HG03439 (cell line): ENCODE results near the gene SLC10A4.

Experiments
- ATAC-seq: cut with Tn5 transposase; IDR thresholded peaks from one replicate; pipeline ENCODE4 v1.9.1; 2021; ENCODE audit warnings: mild to moderate bottlenecking, moderate library complexity; ENCODE audit not compliant: unreplicated experiment

The SLC10A4 gene

DNA sequence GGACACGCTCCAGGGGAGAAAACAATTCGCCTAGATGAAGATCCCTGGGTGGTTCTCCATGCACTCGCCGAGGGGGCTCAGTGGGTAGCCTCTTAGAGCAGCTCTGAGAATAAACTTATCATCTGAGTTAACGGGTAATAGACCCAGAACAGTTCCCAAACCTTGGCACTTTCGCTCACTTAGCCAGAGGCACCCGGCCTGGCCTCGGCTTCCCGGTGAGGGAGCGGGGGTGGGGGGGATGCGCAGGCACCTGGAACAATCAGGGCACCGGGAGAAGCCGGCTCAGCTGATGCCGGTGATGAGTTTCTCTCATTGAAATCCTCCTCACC lies 6.5 kb downstream of the SLC10A4 start:
- no peak for ATAC-seq

DNA sequence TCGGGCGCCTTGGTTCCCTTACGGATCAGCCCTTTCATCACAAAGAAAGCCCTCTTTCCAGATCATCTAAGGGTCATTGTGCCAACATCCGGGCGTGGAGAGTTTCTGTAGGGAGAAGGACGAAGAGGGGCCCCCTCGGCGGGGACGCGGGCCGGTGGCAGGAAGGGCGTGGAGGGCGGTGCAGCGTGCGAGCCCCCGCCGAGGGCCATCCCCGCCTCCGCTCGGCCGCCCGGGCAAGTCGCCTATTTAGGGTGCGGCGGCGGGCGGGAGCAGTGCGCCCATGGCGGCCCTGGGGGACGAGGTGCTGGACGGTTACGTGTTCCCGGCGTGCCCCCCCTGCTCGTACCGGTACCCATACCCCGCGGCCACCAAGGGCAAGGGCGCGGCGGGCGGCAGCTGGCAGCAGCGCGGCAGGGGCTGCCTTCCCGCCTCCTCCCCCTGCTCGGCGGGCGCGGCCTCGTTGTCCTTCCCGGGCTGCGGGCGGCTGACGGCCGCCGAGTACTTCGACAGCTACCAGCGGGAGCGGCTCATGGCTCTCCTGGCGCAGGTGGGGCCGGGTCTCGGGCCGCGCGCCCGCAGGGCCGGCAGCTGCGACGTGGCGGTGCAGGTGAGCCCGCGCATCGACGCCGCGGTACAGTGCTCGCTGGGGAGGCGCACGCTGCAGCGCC lies 7.0 kb downstream of the SLC10A4 start, which contains the start of gene ZAR1:
Gene ZAR1 (plus strand): TSS at position 241 of the 668 bp plus-strand sequence. CDS start 40 bp downstream, at position 281.
- no peak for ATAC-seq

DNA sequence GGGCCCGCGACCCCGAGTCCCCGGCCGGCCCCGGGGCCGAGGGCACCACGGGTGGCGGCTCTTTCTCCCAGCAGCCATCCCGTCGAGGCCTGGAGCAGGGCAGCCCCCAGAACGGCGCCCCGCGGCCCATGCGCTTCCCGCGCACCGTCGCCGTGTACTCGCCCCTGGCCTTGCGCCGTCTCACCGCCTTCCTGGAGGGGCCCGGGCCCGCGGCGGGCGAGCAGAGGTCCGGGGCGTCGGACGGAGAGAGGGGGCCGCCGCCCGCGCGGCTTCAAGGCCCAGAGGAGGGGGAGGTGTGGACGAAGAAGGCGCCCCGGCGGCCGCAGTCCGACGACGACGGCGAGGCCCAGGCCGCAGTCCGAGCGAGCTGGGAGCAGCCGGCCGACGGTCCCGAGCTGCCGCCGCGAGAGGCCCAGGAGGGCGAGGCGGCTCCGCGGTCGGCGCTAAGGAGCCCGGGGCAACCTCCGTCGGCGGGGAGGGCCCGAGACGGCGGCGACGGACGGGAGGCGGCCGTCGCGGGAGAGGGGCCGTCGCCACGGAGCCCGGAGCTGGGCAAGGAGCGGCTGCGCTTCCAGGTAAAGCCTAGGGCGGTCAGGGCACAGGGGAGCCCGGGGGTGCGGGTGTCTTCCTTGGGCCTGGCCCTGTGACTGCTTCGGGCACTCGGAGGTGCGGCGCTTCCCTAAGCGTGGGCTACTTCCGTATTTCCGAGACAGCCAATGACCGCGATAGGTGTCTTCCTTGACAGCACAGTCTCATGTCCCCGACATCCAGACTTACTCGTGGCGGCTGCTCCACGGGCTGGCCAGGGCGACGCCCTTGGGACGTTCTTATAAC lies 7.8 kb downstream of the SLC10A4 start:
- no peak for ATAC-seq

DNA sequence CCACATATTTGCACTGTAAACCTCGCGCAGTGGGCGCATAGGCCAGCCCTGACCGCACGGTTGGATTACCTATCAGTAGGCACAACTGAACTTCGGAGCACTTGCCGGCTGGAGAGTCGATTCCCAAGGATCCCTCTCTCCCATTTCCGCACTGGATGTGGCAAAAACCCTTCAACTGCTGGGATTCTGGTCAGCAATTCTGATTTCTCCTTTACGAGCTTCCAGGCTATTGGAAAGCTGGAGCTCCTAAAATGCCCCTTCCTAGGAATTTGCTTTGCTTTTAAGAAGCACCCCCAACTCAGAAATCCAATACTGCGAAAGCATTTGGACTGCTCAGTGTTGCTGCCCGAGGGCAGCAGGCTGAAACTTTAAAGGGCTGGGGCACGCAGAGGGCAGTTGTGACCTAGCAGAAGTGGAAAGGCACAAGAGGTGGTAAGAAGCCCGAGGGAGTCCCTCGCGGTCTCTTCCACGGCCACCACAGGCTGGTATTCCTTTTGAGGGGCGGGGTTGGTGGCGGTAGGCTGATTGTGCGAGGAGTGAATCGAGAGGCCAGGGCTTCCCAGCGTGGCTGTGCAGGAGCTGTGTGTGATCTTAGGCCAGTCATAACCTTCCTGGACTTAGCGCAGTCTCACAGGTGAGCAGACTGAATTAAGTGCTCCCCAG lies 8.5 kb downstream of the SLC10A4 start:
- ATAC-seq: no peak

DNA sequence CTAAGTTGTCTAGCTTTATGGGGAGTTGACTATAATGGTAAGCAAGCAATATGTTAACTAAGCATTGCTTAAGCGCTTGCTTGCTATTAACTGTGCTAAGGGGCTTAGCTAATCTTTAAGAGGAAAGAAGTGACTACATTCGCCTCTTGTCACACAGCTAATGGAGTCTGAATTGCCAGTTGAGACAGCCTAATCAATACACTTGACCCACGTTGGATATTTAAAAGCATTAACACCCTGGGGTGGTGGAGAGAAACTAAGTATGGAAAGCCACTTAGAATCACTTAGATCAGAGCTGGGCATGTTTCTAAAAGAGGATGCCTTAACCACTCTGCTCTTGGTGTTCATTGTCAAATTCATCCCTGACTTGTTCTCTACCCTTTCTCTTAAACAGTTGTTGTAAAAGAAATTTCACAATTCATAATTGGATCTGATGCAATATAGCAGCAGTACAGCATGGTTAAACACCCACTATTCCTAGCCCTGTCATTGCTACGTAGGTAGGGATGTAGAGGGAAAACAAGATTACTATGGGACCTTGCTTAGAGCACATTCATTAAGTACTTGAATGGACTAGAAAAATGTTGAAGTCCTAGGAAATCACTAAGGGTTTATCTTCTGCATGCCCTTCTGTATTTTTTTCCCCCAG lies 10.4 kb downstream of the SLC10A4 start:
- no peak for ATAC-seq

DNA sequence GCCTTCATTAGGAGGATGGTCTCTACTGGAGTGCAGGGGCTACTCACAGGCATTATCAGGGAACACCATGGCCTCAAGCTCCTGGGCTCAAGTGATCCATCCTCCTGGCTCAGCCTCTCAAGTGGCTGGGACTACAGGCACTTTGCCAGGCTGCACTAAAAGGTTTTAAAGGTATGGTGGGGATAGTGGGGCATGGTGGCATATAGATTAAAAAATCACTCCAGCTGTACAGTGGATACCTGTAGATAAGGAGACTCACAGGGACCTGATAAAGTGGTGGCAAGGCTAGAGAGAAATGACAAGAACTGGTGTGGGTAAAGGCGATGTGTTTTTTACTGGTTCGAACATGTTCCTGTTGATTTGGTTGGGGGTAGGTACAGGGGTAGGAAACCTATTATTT lies 12.8 kb downstream of the SLC10A4 start:
- ATAC-seq: no peak

DNA sequence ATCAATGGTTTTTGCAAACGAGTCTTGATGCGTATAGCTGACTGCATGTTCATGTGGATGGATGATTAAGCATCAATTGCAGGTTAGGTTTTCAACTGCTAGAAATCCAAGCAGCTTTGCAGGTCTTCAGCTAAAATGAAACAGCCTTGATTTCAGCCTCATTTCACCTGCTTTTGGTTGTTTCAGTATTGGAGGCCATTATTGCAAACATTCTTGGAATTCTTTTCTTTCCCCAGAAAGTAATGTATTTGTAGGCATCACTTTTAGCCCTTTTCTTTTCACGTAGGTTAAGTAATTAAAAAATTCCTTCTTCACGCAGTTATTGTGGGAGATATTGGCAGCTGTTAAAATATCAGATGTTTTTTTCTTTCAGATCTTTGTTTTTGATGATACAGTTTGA lies 15.8 kb downstream of the SLC10A4 start:
- no peak for ATAC-seq

DNA sequence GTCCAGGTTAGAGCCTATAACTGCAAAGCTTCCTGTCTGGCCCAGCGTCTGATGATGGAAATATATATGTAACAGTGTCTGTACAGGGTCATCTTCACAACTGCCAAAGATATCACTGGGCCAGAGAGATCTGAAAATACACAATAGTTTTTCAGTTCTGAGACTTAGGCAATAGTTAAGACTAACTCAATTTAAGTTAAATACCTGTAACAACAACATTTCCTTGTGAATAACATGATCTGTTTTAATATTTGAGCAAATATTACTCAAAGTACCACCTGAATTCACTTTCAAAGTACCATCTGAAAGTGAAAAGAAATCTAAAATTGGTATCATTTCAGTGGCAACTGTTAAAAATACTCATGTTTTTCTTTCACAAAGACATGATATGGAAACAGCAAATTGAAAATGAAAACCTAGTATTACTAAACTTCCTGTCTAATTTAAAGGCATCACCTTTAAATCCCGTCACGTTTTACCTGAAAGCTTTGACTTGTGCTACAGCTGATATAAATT lies 16.5 kb downstream of the SLC10A4 start:
- peak; percentile 73 for ATAC-seq

DNA sequence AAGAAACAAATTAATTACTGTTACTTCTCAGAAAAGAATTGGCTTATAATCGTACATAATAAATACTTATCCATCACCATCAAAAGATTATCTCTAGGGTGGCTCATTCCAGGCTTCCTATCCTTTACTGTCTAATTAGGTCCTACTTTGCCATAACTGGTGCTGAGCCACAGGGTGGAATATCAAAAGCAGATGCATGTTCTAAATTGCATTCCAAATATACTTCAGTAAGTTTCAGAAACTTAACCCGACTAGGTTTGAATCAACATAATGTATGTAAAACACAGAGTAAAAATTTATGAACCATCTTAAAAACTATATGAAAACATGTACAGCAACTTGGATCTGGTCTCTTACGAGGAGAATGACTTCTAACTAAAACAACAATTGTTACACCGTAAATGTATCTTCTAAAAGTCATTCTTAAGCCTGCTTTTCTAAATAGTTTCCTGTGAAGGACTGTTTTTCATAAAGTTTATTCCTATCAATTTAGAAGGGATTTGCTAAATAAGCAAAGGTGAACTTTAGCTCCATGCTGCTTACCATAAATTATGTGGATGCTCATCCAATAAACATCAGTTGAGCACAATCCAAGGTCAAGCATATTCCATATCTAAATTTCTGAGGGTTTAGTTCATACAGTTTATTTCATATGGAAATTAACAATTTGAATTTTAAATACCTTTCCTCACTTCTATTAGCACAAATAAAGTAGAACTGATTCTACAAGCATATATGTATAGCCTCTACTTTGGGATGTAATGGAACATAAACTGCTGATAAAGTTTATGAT lies 20.3 kb downstream of the SLC10A4 start:
- ATAC-seq: no peak

DNA sequence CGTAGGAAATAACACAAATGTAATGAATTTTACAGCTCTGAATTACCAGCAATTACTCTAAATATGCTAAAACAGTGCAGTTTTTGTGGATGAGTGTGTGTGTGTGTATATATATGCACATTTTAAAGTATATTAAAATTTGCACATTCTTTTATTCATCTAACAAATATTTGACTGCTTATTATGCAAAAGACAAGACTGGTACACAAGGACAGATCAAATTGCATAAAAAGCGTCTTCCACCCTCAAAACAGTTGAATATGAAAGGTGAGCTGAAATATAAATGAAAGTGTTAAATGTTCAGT lies 20.8 kb downstream of the SLC10A4 start:
- ATAC-seq: no peak

DNA sequence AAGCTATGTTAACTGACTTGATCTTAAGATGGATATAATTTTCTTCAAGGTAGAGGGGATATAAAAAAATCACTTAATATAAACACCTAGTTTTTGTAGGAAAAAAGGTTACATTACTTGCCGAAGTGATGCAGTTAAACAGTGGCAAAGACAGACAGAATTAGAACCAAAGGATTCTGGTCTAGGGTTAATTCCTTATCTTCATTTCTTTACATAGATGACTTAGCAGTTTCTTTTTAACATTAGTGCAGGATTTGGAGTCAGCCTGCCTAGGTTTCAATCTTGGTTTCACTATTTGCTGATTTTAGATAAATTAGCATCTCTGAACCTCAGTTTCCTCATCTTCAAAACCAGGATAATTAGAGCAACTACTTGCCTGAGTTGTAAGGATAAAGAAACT lies 21.2 kb downstream of the SLC10A4 start:
- no peak for ATAC-seq

DNA sequence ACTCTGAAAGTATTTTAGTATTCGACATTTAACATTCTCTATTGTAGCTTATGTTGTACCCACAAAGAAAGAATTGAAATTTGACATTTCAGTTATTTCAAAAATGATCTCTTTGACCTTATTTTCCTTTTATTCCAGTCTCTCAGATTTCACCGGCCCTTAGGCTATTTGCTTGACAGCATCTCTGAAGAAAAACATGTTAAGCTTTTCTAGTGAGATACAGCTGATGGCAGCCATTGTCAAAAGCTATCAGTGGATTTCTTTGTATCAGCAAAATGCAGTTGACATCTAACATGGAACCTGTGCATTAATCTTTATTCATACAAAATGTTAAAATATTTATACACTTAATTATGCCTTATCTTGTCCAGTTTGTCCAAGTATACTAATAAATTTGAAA lies 23.6 kb downstream of the SLC10A4 start:
- ATAC-seq: no peak

DNA sequence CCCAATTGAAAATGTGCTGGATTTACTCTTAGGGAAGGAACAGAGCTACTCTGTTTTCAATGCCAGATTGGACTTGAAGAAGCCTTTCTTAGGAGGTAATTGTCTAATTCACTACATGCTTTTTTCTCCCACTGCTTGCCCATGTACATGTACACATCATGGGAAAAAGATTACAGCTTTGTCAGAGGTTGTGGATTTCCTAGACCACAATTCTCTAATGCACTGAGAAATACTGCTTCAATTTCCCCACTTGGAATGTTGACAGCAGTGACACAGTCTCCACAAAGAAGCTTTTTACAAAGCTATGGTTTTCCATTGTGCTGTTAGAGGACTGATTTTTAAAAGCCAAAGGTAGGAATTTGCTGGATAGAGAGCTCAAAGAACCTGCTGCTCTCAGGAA lies 26.4 kb downstream of the SLC10A4 start:
- no peak for ATAC-seq

DNA sequence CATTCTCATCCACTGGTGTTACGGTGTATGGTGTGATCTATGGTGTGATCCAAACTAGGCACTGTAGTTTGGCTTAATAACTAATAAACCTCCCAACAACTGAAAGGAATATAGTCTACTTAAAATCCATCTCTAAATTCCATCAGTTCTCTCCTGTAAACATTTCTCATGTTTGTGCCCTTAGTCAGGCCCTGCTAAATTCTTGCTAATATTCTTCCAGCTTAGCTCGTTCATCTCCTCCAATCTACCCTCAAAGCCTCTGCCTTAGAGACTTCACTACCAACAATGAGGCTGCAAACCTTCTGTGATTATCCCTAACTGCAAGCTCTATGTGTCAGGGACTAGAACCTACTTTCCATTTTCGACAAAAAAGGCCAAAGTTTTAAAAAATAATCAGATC lies 35.0 kb downstream of the SLC10A4 start:
- ATAC-seq: no peak

DNA sequence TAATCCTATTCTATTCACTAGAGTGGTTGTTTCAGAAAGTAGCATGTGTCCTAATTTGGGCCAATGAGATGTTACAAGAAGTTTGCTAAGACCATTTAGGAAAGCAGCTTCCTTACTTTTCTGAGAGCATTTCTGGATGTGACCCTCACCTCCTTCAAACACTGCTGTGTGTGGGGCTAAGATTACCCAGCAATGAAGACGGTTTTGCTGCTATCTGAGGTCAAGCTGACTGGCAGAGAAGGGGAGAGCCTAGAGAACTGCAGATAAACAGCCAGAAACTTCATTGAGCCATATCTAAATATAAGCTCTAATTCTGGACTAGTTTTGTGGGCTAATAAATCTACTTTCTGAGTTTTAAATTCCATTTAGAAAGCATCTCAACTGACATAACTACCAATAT lies 43.3 kb downstream of the SLC10A4 start:
- no peak for ATAC-seq

DNA sequence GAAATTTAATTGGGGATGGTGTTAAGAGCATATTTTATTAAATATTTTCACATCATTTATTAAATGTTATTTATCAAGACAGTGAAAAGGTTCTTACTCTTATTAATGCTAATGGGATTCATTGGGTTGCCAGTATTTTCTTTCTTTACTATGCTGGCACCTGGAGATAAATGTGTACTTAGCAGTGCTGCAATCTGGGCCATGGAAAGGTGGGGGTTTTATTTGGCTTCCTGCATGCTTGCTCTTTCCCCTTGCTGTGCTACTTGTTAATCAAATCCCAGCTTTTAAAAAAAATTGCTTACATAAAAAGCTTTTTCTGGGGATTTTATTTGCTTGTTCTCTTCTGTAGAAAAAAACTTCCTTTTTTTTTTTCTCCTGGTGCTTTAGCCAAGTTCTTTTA lies 55.2 kb downstream of the SLC10A4 start:
- no peak for ATAC-seq
